Activated CD4-positive, alpha-beta T cell treated with anti-CD3 and anti-CD28 coated beads, Interleukin-2, amount 50 U/mL, for 48 hours (primary cell): Measurements from ENCODE around the gene NEURL4.

Experiments used
- DNase-seq, 2 experiments: peaks; one replicate each; pipeline ENCODE4 v3.0.0-alpha.2; 2020

Gene NEURL4

GRCh38 chr17:7295230-7296180 lies 33.6 kb downstream of the NEURL4 start:
- DNase-seq, result no peak

- peak; percentile 79 to 80 for DNase-seq
These were observed 34.5 kb downstream of the NEURL4 start, which contains the start of gene YBX2 for GRCh38 chr17:7294614-7295153. Gene YBX2, minus strand, starts transcription at chr17:7294639. Its CDS starts 139 bp downstream, at chr17:7294500.

DNA sequence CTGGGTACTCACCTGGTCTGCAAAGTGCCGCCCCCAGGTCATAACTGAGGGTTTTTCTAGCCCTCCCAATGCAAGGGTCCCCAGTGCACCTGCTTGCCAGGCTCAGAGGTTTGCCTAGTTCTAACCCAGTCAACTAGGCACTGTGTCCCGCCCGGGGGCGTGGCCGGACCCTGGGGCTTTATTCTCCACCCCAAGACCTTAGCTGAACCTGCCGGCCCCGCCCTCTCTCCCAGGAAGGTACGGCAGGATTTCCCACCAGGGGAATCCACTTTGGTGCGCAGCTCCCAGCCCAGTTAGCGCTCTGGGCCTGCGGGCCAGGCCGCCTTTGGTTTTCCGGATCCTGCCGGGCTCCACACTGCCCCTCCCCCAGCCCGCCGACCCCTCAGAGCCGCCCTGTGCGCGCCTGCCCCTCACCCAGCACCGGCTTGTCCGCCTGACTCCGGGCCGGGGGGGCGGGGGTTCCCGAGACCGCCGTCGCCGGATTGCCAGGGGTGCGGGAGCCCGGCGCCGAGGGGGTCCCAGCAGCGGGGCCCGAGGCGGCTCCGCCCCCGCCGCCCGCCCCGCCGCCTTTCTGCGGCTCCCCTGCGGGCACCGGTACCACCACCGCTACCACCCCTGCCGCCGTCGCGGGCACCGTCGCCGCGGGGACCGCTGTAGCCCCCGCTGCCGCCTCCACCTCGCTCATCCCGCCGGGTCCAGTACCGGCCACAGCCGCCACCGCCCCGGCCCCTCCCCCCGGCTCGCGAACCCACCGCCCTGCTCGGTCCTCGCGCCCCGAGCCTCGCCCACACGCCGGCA lies 35.1 kb downstream of the NEURL4 start:
- no peak for DNase-seq

DNA sequence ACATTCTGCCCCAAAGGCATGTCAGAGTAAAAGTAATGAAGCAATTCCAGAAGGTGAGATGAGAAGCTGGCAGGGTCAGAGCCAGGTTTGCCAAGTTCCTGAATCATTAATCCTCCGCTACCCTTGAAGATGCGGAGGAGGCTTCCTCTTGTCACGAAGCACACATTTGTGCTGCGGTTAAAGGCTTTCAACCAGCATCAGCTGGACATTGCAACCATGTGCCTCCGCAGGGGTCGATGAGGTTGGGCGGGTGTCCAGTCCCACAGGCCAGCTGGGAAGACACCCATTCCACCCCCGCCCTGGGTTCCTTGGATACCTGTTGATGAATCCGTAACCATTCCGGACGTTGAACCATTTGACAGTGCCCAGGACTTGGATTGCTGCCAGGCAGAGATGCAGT lies 36.0 kb downstream of the NEURL4 start:
- DNase-seq, result no peak

GRCh38 chr17:7292729-7293128 lies 36.4 kb downstream of the NEURL4 start:
- DNase-seq, result no peak

GRCh38 chr17:7292194-7292593 lies 36.9 kb downstream of the NEURL4 start:
- DNase-seq, result no peak

GRCh38 chr17:7290685-7291084 lies 38.5 kb downstream of the NEURL4 start:
- DNase-seq, result no peak

DNA sequence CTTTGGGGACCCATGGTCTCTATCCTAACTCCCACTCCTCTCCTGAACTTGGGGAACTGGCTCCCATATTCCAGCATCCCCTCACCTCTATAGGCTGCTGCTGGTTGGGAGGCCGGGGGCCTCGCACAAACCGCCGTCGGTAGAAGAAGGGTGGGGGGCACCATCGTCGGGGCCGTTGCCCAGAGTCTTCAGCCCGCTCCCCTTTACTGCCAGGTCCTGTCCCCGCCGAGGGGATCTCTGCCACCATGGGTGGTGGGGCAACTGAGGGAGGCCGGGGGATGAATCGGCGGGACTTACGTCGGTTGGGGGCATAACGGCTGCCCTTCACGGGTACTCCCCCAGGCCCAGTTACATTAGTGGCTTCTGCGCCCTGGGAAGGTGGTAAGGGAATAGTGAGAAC lies 39.0 kb downstream of the NEURL4 start:
- DNase-seq, result no peak

GRCh38 chr17:7289256-7290032 lies 39.7 kb downstream of the NEURL4 start:
- DNase-seq, result no peak

DNA sequence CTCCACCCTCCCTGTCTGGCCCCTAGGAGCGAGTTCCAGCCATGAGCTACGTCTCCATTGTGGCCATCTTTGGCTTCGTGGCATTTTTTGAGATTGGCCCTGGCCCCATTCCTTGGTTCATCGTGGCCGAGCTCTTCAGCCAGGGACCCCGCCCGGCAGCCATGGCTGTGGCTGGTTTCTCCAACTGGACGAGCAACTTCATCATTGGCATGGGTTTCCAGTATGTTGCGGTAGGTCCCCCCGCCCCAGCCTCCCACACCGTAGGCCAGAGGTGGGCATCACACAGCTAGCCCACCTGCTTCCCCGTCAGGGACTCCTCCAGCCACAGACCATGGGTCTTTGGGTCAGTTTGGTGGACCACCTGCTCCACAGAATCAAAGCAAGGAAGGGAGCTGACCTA lies 43.5 kb downstream of the NEURL4 start:
- DNase-seq, result no peak

DNA sequence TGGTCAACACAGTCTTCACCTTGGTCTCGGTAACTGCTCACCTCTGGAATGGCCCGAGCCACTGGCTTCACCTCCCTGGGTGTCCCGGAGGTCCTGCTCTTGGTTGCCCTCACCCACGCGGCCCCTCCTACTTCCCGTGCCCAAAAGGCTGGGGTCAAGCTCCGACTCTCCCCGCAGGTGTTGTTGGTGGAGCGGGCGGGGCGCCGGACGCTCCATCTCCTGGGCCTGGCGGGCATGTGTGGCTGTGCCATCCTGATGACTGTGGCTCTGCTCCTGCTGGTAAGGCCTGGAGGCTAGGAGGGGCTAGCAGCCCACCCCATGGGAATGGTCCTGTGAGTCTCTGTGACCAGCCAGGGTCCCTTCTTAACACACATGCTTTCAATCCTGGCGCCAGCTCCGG lies 44.2 kb downstream of the NEURL4 start:
- no peak for DNase-seq

DNA sequence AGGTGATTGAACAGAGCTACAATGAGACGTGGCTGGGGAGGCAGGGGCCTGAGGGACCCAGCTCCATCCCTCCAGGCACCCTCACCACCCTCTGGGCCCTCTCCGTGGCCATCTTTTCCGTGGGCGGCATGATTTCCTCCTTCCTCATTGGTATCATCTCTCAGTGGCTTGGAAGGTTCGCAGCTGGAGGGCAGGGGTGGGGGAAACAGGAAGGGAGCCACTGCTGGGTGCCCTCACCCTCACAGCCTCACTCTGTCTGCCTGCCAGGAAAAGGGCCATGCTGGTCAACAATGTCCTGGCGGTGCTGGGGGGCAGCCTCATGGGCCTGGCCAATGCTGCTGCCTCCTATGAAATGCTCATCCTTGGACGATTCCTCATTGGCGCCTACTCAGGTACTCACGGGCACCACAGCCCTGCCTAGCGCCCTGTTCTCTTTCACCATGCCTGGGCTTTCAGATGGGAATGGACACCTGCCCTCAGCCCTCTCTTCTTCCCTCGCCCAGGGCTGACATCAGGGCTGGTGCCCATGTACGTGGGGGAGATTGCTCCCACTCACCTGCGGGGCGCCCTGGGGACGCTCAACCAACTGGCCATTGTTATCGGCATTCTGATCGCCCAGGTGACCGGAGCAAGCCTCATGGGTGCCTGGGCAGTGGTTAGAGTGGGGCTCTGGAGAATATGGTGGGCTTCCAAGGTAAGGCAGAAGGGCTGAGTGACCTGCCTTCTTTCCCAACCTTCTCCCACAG lies 45.5 kb downstream of the NEURL4 start:
- no peak for DNase-seq

GRCh38 chr17:7282752-7283321 lies 46.3 kb downstream of the NEURL4 start:
- no peak for DNase-seq

GRCh38 chr17:7281953-7282751 lies 47.0 kb downstream of the NEURL4 start:
- DNase-seq, result no peak

GRCh38 chr17:7281074-7281952 lies 47.8 kb downstream of the NEURL4 start, which contains the start of gene SLC2A4:
Gene SLC2A4, plus strand, starts transcription at chr17:7281718. Its CDS starts 217 bp downstream, at chr17:7281935.
- peak; percentile 93 to 94 for DNase-seq

DNA sequence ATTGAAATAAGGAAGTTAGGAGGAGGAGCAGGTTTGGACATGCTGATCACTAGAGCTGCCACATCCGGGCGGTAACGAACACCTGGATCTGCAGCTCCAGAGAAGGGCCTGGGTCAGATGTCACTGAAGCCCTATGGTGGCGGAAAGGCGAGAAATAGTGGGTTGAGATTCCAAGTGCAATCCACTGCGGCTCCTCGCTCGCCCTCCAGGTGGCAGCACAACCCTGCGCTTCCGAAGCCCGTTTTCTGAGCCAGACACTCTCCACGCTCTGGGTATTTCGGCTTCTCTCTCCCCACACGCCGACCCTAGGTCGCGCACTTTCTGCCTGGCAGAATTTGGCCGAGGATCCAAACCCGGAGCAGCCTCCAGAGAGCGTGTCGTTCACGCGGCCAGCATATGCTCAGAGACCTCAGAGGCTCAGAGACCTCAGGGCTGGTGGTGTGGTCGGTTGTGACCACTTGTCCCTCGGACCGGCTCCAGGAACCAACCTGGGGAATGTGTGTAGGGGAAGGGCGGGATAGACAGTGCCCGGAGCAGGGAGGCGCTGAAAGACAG lies 48.5 kb downstream of the NEURL4 start:
- DNase-seq, result peak; percentile 86 to 90

GRCh38 chr17:7279448-7279847 lies 49.7 kb downstream of the NEURL4 start:
- DNase-seq, result no peak

DNA sequence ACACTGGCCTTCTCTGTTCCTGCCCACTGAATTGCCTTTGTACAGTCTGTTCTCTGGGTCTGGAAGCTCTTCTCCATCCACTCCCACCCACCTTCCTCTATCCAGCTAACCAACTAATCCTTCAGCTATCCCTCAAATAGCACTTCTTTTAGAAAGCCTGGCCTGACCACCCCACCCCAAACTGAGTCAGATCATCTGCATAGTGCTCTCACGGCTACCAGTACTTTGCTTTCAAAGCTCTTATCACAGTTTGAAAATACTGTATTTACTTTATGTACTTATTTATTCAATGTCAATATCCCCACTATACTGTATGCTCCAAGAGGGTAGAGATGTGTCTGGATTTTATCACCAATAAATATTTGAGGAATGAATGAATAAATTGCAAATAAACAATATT lies 62.4 kb downstream of the NEURL4 start:
- DNase-seq, result no peak
